ENCODE results near the gene EGLN2. TPM values are rescaled to one million over a fixed set of nuclear protein-coding genes. Genes with fewer than 3 reads are reported as not detected.

The EGLN2 gene
- polyA plus RNA-seq, result 31.6 to 57.0 TPM (median 41.0 TPM) in 3 replicates
- polyA plus RNA-seq (2011; ENCODE audit: low read depth), result 7.2 TPM
- polyA plus RNA-seq (2011; cell fraction: cytosol; rRNA removed), result 27.7 and 50.2 TPM in 2 replicates
- 39.8 and 58.0 TPM in 2 replicates for polyA plus RNA-seq (2011; cell fraction: nucleus; rRNA removed)
- polyA plus RNA-seq (2012; ENCODE audit: low replicate concordance), result 27.9 and 71.5 TPM in 2 replicates
- polyA minus RNA-seq, result 40.5 to 110 TPM (median 61.5 TPM) in 3 replicates
- 56.8 TPM for polyA minus RNA-seq (2011; cell fraction: cytosol; rRNA and poly(A)+ RNA removed)
- polyA minus RNA-seq (2011; cell fraction: nucleus; rRNA and poly(A)+ RNA removed), result 23.4 and 25.2 TPM in 2 replicates

DNA sequence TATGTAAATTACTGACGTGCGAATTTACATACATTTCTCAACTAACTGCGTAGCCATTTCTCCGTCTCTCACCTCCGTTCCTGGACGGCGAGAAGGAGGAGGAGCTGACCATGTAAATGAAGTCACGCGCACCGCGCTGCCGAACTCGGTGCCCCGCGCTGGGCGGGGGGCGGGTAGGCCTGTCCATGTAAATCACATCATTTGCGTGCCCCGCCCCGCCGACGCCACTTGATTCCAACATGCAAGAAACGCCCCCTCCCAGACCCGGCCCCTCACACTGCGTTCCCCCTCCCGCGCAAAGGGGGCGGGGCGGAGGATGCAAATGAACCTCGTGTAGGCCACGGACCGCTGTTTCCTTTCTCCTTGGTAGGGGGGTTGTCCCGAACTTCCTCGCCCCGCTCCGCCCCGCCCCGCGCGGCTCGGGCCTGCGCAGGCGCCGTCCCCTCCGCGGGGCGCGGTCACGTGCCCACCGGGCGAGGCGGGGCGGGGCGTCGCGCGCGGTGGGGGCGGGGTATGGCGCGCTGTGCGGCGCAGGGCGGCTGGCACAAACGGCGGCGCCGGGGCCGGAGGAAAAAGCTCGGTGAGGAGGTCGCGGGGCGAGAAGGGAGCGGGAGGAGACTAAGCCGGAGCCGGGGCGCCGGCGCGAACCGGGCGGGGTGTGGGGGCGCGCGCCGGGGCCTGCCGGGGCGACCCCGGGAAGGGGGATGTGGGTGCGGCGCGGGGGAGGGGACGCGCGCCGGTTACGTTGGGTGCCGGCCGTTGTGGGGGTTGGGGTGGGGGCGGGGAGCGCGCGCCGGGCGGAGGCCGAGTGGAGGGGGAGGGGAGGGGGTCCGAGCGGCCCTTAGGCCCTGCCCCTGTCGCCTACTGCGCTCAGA, at the start of gene EGLN2:
EGLN2 (plus strand) TSS at position 509 of the 875 bp plus-strand sequence. CDS start 1,382 bp downstream, outside the sequence.
- peaks cover 21% of the 10 kb centered on the region for H4K20me1 ChIP-seq (ENCODE audit: control insufficient read depth, extremely low read depth, insufficient read depth, low read length)
- peaks cover 19 to 36% of the 10 kb centered on the region in 2 experiments for H3K36me3 ChIP-seq (ENCODE audit: control insufficient read depth in 2 of 2, extremely low read depth in 1 of 2, insufficient read depth in 2 of 2, low read length in 2 of 2)
- DNase-seq (ENCODE audit: low read depth, low spot score), result peak; percentile 97
- H3K4me1 ChIP-seq (ENCODE audit: control insufficient read depth, extremely low read depth, insufficient read depth, low read length), result peaks cover 42% of the 10 kb centered on the region
- no peak for TF ChIP-seq EZH2 (IDR thresholded peaks at IDR 0.05; ENCODE audit: low read length)
- TF ChIP-seq, protein P1, sequence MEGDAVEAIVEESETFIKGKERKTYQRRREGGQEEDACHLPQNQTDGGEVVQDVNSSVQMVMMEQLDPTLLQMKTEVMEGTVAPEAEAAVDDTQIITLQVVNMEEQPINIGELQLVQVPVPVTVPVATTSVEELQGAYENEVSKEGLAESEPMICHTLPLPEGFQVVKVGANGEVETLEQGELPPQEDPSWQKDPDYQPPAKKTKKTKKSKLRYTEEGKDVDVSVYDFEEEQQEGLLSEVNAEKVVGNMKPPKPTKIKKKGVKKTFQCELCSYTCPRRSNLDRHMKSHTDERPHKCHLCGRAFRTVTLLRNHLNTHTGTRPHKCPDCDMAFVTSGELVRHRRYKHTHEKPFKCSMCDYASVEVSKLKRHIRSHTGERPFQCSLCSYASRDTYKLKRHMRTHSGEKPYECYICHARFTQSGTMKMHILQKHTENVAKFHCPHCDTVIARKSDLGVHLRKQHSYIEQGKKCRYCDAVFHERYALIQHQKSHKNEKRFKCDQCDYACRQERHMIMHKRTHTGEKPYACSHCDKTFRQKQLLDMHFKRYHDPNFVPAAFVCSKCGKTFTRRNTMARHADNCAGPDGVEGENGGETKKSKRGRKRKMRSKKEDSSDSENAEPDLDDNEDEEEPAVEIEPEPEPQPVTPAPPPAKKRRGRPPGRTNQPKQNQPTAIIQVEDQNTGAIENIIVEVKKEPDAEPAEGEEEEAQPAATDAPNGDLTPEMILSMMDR (optimal IDR thresholded peaks at IDR 0.05 in 1 of 3, IDR thresholded peaks at IDR 0.05 in 1 of 3, conservative IDR thresholded peaks at IDR 0.05 in 1 of 3; ENCODE audit: extremely low read depth in 1 of 3, insufficient read depth in 2 of 3, low read length in 3 of 3), result no peak
- H3K27ac ChIP-seq (ENCODE audit: control insufficient read depth, insufficient read depth, low read length), result peak within 1 kb of the TSS; percentile 78
- peak within 1 kb of the TSS; percentile 75 for H2AFZ ChIP-seq (ENCODE audit: control insufficient read depth, low read length)
- peak within 1 kb of the TSS; percentile 90 for H3K9ac ChIP-seq (ENCODE audit: control insufficient read depth, extremely low read depth, insufficient read depth, low read length)
- no peak for FAIRE-seq
- no peaks in the 10 kb centered on the region for H3K9me3 ChIP-seq (ENCODE audit: control insufficient read depth, low read depth, low read length)
- H3K4me2 ChIP-seq (ENCODE audit: control insufficient read depth, extremely low read depth, insufficient read depth, low read depth, low read length), result peak within 1 kb of the TSS; percentile 83
- peak within 1 kb of the TSS; percentile 67 to 97 (median 67) for H3K4me3 ChIP-seq (ENCODE audit: control insufficient read depth in 2 of 3, extremely low read depth in 1 of 3, insufficient read depth in 2 of 3, low read depth in 1 of 3, low read length in 3 of 3)
- H3K9me1 ChIP-seq (ENCODE audit: control insufficient read depth, extremely low read depth, insufficient read depth, low read length), result peaks cover 10% of the 10 kb centered on the region
- dilution Hi-C loops (cut with MboI; ENCODE audit: extremely low pct_ligation_motif_present, low sequenced_read_pairs), result no loop called here
- no peaks in the 10 kb centered on the region for H3K27me3 ChIP-seq (ENCODE audit: control insufficient read depth, extremely low read depth, insufficient read depth, low read length)
- peaks cover 45% of the 10 kb centered on the region for H3K79me2 ChIP-seq (ENCODE audit: control insufficient read depth, insufficient read depth, low read length)

DNA sequence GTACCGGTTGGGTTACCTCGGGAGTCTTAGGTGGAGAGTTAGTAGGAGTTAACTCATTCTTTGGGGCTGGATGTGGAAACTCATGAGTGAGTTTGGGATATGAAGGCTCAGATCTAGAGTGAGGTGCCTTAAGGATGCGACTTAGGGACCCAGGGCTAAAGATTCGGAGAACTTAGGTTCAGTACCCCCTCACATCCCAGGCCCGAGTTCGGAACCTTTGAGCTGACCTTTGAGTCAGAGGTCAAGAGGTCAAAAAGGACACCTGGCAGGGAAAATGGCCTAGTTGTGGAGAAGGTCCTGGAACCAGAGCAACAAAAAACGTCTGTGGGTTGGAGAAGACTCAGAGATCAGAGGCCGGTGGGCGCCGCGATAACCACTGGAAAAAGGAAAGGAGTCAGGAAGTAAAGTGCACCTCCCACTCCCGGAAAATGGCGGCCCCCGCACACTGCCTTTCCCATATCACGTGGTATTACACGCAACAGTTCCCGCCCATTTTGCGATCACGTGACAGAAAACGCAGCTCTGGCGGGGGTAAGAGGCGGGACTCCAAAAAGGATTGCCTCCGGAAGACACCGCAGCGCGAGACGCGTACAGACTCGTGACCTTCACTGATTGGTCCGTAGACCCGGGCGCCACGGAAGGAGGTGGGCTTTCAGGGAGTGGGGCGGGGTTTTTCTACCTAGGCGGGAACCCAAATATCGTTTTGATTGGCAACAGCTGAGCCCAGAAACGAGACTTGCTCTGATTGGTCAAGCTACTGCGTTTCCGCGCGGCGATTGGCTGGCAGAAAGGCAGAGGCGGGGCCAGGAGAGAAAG, 48.7 kb upstream of the EGLN2 start, which contains the start of gene ACTMAP:
ACTMAP (minus strand) TSS at position 420 of the 816 bp plus-strand sequence. CDS start 674 bp downstream, outside the sequence.
- Histone ChIP-seq H3K79me2 (ENCODE audit: control insufficient read depth, insufficient read depth, low read length) (peaks cover 39% of the 10 kb centered on the region), H3K27ac (ENCODE audit: control insufficient read depth, insufficient read depth, low read length) (peak within 1 kb of the TSS; percentile 99), H2AFZ (ENCODE audit: control insufficient read depth, low read length) (peak within 1 kb of the TSS; percentile 97), H3K4me3 (ENCODE audit: control insufficient read depth in 2 of 3, extremely low read depth in 1 of 3, insufficient read depth in 2 of 3, low read depth in 1 of 3, low read length in 3 of 3) (peak within 1 kb of the TSS; percentile 54 to 100 (median 99)), H3K4me2 (ENCODE audit: control insufficient read depth, extremely low read depth, insufficient read depth, low read depth, low read length) (peak within 1 kb of the TSS; percentile 98), H3K36me3 (ENCODE audit: control insufficient read depth in 2 of 2, extremely low read depth in 1 of 2, insufficient read depth in 2 of 2, low read length in 2 of 2) (peaks cover 2 to 15% of the 10 kb centered on the region in 2 experiments), H4K20me1 (ENCODE audit: control insufficient read depth, extremely low read depth, insufficient read depth, low read length) (no peaks in the 10 kb centered on the region), H3K9ac (ENCODE audit: control insufficient read depth, extremely low read depth, insufficient read depth, low read length) (peak within 1 kb of the TSS; percentile 100), H3K4me1 (ENCODE audit: control insufficient read depth, extremely low read depth, insufficient read depth, low read length) (peaks cover 24% of the 10 kb centered on the region), H3K9me3 (ENCODE audit: control insufficient read depth, low read depth, low read length) (no peaks in the 10 kb centered on the region), H3K9me1 (ENCODE audit: control insufficient read depth, extremely low read depth, insufficient read depth, low read length) (no peaks in the 10 kb centered on the region), H3K27me3 (ENCODE audit: control insufficient read depth, extremely low read depth, insufficient read depth, low read length) (no peaks in the 10 kb centered on the region)
- TF ChIP-seq, protein P1 (optimal IDR thresholded peaks at IDR 0.05 in 1 of 3, IDR thresholded peaks at IDR 0.05 in 1 of 3, conservative IDR thresholded peaks at IDR 0.05 in 1 of 3; ENCODE audit: extremely low read depth in 1 of 3, insufficient read depth in 2 of 3, low read length in 3 of 3), result no peak
- TF ChIP-seq EZH2 (IDR thresholded peaks at IDR 0.05; ENCODE audit: low read length), result no peak
- dilution Hi-C loops (cut with MboI; ENCODE audit: extremely low pct_ligation_motif_present, low sequenced_read_pairs), result no loop called here
- DNase-seq (ENCODE audit: low read depth, low spot score) (peak; percentile 100), FAIRE-seq (peak; percentile 43)

Data from keratinocyte (primary cell).